Mononuclear cell (primary cell): ENCODE results near the gene THBS4. TPM values are rescaled to one million over a fixed set of nuclear protein-coding genes. Genes with fewer than 3 reads are reported as not detected.
"Not testable (repeated sequence)": the region's sequence is repeated elsewhere in the genome, so short reads cannot be mapped to it uniquely, and the experiment has no call there.

Experiments
- H3K27me3 ChIP-seq: 2 replicates; pipeline ENCODE4 v1.6.0; 2011; ENCODE audit warnings: low read length, control low read depth; ENCODE audit not compliant: insufficient read depth
- H3K4me1 ChIP-seq: 2 replicates; pipeline ENCODE4 v1.5.1; 2011; ENCODE audit warnings: mild to moderate bottlenecking, low read length, control low read depth; ENCODE audit not compliant: insufficient read depth
- H3K4me3 ChIP-seq: 2 replicates; pipeline ENCODE4 v1.5.1; 2011; ENCODE audit warnings: mild to moderate bottlenecking, low read length, moderate library complexity
- H3K9me3 ChIP-seq: 2 replicates; pipeline ENCODE4 v1.5.1; 2011; ENCODE audit warnings: low read depth, mild to moderate bottlenecking, control low read depth, low read length
- total RNA-seq: library from RNA; depleted of rRNA; stranded (reverse); fragments of >200 nt; gene quantifications from one replicate; pipeline ENCODE4 v1.2.3, GENCODE V29; 2012

Gene THBS4
- total RNA-seq, 1 donor, result 0.10 TPM

GRCh38 chr5:80111376-80111990, 76.3 kb downstream of the THBS4 start:
- H3K4me1 ChIP-seq, H3K4me3 ChIP-seq, H3K9me3 ChIP-seq, H3K27me3 ChIP-seq: not testable (repeated sequence)

GRCh38 chr5:80114860-80115259, 79.7 kb downstream of the THBS4 start:
- no peak overlapping the region for H3K4me3 ChIP-seq

GRCh38 chr5:80116000-80116399, 80.9 kb downstream of the THBS4 start:
- Histone ChIP-seq H3K4me3 (no peak overlapping the region), H3K27me3 (no peaks in the 10 kb centered on the region), H3K4me1 (peaks cover 6% of the 10 kb centered on the region), H3K9me3 (no peaks in the 10 kb centered on the region)

More at GRCh38 chr5:80114860-80115259, 79.7 kb downstream of the THBS4 start:
- H3K4me1 ChIP-seq, result peaks cover 8% of the 10 kb centered on the region
- no peaks in the 10 kb centered on the region for H3K9me3 ChIP-seq
- H3K27me3 ChIP-seq, result no peaks in the 10 kb centered on the region

DNA sequence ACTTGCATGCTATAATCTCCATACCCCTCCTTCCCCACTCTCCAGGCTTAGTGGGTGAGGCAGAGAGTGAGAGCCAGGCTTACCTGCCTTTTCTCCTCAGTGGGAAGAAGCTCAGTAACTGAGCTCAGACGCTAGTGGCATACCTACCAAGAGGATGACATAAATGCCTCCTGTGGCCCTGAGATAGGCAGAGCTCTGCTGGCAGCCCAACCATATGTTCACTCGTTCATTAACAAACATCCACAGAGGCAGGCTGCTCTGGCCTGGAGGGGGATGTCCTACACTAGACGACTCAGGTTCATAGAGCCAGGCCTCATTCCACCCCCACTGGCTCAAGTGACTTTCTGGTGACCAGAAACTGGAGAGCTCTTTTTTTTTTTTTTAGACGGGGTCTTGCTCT, 81.3 kb downstream of the THBS4 start:
- Histone ChIP-seq H3K4me1 (peaks cover 6% of the 10 kb centered on the region), H3K27me3 (no peaks in the 10 kb centered on the region), H3K4me3 (no peak overlapping the region), H3K9me3 (no peaks in the 10 kb centered on the region)

GRCh38 chr5:80117446-80117845, 82.3 kb downstream of the THBS4 start:
- peaks cover 11% of the 10 kb centered on the region for H3K4me1 ChIP-seq
- no peak overlapping the region for H3K4me3 ChIP-seq
- H3K27me3 ChIP-seq, result no peaks in the 10 kb centered on the region
- H3K9me3 ChIP-seq, result no peaks in the 10 kb centered on the region

DNA sequence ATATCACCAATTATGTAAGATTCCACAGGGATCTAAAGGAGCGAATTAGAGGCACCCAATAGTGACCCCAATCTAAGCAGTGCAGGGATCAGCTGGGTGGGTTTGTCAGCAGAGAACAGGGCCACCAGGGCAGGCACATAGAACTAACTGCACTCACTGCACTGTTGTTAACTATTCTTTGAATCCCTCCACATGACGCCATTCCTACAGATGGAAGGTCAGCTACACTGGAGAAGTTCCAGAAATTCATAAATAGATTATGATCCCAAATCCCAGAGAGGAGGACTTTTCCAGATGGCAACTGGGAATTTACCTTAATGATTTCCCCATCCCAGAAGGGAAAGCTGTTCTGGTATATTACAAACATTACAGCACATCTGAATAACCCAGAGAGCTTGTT, 84.2 kb downstream of the THBS4 start:
- H3K27me3 ChIP-seq, result no peaks in the 10 kb centered on the region
- H3K4me1 ChIP-seq, result peaks cover 30% of the 10 kb centered on the region
- no peaks in the 10 kb centered on the region for H3K9me3 ChIP-seq
- H3K4me3 ChIP-seq, result no peak overlapping the region

DNA sequence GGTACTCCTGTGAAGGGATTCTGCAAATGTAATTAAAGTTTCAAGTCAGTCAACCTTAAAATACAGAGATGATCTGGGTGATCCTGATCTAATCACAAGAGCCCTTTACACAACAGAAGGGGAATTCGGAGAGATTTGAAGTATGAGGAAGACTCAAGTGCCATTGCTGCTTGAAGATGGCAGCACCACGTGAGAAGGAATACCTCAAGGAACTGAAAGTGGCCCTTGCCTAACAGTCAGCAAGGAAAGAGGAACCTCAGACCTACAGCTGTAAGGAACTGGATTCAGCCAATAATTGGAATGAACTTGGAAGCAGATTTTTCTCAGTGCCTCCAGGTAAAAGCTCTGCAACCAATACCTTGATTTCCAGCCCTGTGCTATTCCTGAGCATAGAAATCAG, 87.4 kb downstream of the THBS4 start:
- no peaks in the 10 kb centered on the region for H3K9me3 ChIP-seq
- H3K4me1 ChIP-seq, result peaks cover 56% of the 10 kb centered on the region
- no peak overlapping the region for H3K4me3 ChIP-seq
- H3K27me3 ChIP-seq, result no peaks in the 10 kb centered on the region

DNA sequence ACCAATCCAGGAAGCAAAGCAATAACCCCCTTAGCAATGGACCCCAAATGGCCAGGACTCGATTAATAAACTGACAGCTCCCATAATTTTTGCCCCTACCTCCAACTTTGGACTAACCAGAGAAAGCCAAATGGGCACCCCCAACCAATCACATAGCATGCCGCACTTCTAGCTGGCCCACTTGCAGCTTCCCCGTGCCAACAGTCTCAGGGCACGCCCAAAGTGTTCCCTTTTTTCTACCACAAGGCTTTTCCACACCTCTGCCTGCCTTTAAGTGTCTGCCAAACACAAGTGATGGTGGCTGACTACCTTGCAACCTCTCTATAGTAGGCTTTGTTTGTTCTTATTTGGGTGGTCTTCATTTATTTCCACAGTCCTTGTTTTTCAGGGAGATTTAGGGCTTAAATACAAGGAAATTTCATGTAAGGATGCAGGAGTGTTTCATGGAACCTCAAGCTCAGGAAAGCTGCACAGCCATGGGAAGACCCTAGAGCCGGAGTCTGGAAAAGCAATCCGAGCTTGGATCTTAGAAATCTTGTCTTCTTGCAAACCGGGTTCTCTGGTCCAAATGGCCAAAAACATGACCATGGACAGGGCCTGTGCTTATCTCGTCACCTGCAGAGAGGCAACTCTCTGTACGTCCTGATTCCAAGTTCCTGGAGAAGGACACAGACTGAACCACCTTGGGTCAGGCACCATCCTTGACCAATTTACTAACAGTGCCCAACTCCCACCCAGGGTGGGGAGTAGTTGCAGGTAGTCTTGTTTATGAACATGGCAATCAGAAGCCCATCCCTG, 89.2 kb downstream of the THBS4 start:
- Histone ChIP-seq H3K9me3 (no peaks in the 10 kb centered on the region), H3K4me1 (peaks cover 65% of the 10 kb centered on the region)

DNA sequence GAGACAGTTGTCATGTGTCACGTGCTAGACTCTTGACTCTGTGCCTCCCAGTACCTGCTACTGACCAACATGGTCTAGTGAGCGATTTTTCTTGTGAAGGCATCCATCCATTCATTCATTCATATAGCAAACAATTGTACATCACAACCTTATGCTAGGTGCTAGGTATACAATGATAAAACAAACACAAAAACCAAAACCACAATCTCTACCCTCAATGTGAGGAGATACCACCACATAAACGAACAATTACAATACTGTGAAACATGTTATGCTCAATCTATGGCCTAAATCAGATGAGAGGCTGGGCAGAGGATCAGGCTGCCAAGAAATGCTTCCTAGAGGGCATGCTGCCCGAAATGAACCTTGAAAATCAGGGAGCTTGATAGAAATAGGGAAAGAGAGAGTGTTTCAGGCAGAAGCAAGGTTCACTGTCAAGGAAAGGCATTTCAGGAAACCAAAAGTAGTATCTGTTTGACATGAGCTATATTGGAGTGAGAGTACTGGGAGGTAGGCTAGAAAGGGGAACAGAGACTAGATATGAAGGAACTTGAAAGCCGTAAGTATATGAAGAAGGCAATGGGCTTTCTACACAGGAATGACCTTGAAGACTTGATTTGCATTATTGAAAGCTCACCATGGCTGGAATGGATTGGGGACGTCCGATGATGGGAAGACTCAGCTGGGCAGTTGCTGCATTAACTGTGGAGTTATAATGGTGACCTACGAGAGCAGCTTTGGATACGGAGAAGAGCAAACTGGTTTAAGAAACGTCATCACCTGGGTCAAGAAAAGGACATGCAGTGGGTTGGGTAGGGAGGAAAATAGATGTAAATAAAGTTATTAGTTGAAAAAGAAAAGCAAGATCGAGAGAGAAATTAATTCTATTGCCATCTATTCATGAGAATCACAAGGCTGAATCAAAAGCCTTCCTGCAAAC, 90.1 kb downstream of the THBS4 start:
- Histone ChIP-seq H3K27me3 (no peaks in the 10 kb centered on the region), H3K9me3 (no peaks in the 10 kb centered on the region), H3K4me3 (no peak overlapping the region), H3K4me1 (peaks cover 65% of the 10 kb centered on the region)

More for the DNA sequence above, 89.2 kb downstream of the THBS4 start:
- no peak overlapping the region for H3K4me3 ChIP-seq
- H3K27me3 ChIP-seq, result no peaks in the 10 kb centered on the region

DNA sequence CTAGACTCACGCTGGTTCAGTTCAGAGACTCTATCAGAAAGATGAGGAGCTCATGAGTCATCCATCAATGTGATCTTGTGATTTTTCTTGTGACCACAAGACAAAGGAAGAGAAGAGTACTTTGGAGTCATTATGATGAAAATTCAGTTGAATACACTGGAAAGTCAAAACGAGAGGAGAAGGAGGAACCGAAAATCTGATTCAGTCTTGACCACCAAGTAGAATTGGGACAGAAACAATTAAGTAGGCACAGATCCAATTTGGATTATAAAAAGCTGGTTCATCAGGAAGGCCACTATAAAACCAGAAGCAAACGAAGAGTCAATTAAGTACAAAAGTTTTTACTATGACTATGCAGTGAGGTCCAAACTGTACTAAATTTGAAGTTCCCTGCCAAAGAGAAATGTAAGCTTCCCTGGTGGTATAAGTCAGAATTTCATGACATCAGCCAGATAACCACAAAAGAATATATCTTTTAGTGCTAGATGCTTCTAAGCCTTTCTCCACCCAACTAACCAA, 90.9 kb downstream of the THBS4 start:
- H3K4me3 ChIP-seq, result no peak overlapping the region
- no peaks in the 10 kb centered on the region for H3K27me3 ChIP-seq
- H3K9me3 ChIP-seq, result no peaks in the 10 kb centered on the region
- peaks cover 65% of the 10 kb centered on the region for H3K4me1 ChIP-seq

DNA sequence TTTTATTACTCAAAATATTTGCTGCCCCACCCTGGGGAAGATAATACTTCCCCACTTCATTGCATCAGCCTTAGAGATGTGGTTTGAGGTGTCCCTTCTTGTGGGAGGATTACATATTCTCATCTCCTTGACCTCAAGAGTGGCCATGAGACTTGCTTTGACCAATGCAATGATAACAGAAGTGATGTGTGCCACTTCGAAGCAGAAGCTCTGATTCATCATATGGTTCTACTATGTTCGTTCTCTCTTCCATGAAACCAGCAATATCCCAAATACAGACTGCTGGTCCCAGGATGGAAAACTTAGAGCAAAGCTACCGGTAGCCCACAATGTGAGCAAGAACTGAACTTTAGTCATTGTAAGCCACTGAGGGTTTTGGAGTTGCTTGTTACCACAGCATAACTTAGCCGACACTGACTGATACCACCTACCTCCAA, 92.0 kb downstream of the THBS4 start:
- Histone ChIP-seq H3K9me3 (no peaks in the 10 kb centered on the region), H3K27me3 (no peaks in the 10 kb centered on the region), H3K4me3 (no peak overlapping the region), H3K4me1 (peaks cover 63% of the 10 kb centered on the region)

- H3K4me3 ChIP-seq, result no peak overlapping the region
- H3K27me3 ChIP-seq, result no peaks in the 10 kb centered on the region
- no peaks in the 10 kb centered on the region for H3K9me3 ChIP-seq
- peaks cover 61% of the 10 kb centered on the region for H3K4me1 ChIP-seq
These were observed 93.0 kb downstream of the THBS4 start for GRCh38 chr5:80128141-80128540.

DNA sequence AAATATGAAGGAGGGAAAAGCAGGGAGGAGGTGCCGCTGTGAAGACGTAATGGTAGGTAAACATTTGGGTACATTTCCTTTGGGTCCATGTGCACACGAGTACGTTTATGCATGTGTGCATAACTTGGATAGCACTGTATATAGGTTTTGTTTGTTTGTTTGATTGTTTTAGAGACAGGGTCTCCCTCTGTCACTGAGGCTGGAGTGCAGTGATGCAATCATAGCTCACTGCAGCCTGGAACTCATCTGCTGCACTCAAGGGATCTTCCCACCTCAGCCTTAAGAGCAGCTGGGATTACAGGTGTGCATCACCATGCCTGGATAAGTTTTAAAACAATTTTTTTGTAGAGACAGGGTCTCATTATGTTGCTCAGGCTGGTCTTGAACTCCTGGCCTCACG, 94.0 kb downstream of the THBS4 start:
- Histone ChIP-seq H3K27me3 (no peaks in the 10 kb centered on the region), H3K9me3 (no peaks in the 10 kb centered on the region), H3K4me1 (peaks cover 61% of the 10 kb centered on the region), H3K4me3 (no peak overlapping the region)
